Brain microvascular endothelial cell (primary cell): Measurements from ENCODE around the gene PRR20D.

Experiments
- DNase-seq: peaks from one replicate; pipeline ENCODE4 v3.0.0-alpha.2; 2020
- H3K27ac ChIP-seq: fragments of 250-450 bp; sonication (Bioruptor Pico); 2 replicates; pipeline ENCODE4 v1.5.1; 2020; ENCODE audit warnings: mild to moderate bottlenecking, moderate library complexity
- H3K27me3 ChIP-seq: fragments of 250-450 bp; sonication (Bioruptor Pico); replicated peaks from 2 replicates; pipeline ENCODE4 v1.5.1; 2020; ENCODE audit warnings: mild to moderate bottlenecking
- H3K36me3 ChIP-seq: fragments of 250-450 bp; sonication (Bioruptor Pico); replicated peaks from 2 replicates; pipeline ENCODE4 v1.5.1; 2020; ENCODE audit warnings: mild to moderate bottlenecking
- H3K4me3 ChIP-seq: 2 replicates; pipeline ENCODE4 v1.5.1; 2011; ENCODE audit warnings: low read depth, mild to moderate bottlenecking, control low read depth, low read length, moderate library complexity
- in situ Hi-C: cut with HindIII; loops from 2 replicates; pipeline ENCODE4 v1.10.0; 2017; ENCODE audit warnings: low sequenced_read_pairs, low pct_ligation_motif_present
- TF ChIP-seq, protein P1 (sequence below): IDR thresholded peaks from 2 replicates; pipeline ENCODE4 v1.5.1; 2011; ENCODE audit warnings: low read depth, mild to moderate bottlenecking, moderate library complexity, low read length, control low read depth, inconsistent platforms; ENCODE audit errors: missing control alignments

The PRR20D gene

DNA sequence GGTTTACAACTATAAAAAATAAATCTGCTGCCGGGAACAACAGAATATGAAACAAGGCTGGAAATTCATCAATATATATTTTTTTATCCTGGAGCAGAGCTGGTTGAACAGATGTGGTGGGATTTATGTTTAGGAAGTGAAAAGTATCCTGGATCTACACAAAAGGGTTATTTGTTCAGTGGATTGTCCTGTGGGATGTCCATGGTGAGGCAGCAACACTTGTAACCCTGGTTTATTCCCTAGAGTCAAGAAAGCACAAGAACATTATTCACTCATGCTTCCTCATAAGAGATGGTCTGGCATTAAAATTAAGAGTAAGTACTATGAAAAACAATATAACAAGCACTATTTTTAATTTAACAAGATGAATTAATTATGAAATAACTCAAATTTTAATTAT lies 52.6 kb downstream of the PRR20D start:
- H3K36me3 ChIP-seq, result no peaks in the 10 kb centered on the region
- H3K27me3 ChIP-seq, result no peaks in the 10 kb centered on the region
- H3K4me3 ChIP-seq, result no peak overlapping the region
- DNase-seq, result no peak
- in situ Hi-C loops, result no loop called here
- H3K27ac ChIP-seq, result no peak overlapping the region
- TF ChIP-seq, protein P1, sequence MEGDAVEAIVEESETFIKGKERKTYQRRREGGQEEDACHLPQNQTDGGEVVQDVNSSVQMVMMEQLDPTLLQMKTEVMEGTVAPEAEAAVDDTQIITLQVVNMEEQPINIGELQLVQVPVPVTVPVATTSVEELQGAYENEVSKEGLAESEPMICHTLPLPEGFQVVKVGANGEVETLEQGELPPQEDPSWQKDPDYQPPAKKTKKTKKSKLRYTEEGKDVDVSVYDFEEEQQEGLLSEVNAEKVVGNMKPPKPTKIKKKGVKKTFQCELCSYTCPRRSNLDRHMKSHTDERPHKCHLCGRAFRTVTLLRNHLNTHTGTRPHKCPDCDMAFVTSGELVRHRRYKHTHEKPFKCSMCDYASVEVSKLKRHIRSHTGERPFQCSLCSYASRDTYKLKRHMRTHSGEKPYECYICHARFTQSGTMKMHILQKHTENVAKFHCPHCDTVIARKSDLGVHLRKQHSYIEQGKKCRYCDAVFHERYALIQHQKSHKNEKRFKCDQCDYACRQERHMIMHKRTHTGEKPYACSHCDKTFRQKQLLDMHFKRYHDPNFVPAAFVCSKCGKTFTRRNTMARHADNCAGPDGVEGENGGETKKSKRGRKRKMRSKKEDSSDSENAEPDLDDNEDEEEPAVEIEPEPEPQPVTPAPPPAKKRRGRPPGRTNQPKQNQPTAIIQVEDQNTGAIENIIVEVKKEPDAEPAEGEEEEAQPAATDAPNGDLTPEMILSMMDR, result no peak
